Activated T-cell treated with anti-CD3 and anti-CD28 coated beads for 24 hours (primary cell): ENCODE results near the gene IGLL1.

ENCODE experiments used
- DNase-seq: peaks from one replicate; pipeline ENCODE4 v3.0.0-alpha.2; 2020; ENCODE audit warnings: low read depth

IGLL1 gene

GRCh38 chr22:23527971-23528740 is 51.9 kb downstream of the IGLL1 start:
- DNase-seq = no peak

GRCh38 chr22:23526596-23527316 is 53.3 kb downstream of the IGLL1 start:
- no peak for DNase-seq

- DNase-seq = no peak
Measured at GRCh38 chr22:23525510-23525909, 54.6 kb downstream of the IGLL1 start.

GRCh38 chr22:23524226-23524625 is 55.9 kb downstream of the IGLL1 start:
- no peak for DNase-seq

- no peak for DNase-seq
Measured at GRCh38 chr22:23523713-23524112, 56.4 kb downstream of the IGLL1 start.
